HG02852 (cell line): ENCODE data around the gene DERA.
"Not testable (repeated sequence)": the region's sequence is repeated elsewhere in the genome, so short reads cannot be mapped to it uniquely, and the experiment has no call there.

Experiments
- ATAC-seq: cut with Tn5 transposase; IDR thresholded peaks from one replicate; pipeline ENCODE4 v1.9.1; 2021; ENCODE audit warnings: mild to moderate bottlenecking, moderate library complexity; ENCODE audit not compliant: unreplicated experiment

DERA gene

GRCh38 chr12:16057351-16057751 lies 146.2 kb downstream of the DERA start:
- not testable (repeated sequence) for ATAC-seq

GRCh38 chr12:16062611-16063010 lies 151.5 kb downstream of the DERA start:
- no peak for ATAC-seq

- ATAC-seq = no peak
Measured at GRCh38 chr12:16063726-16064125, 152.6 kb downstream of the DERA start.

- ATAC-seq = no peak
Measured at GRCh38 chr12:16070113-16070512, 159.0 kb downstream of the DERA start.

- no peak for ATAC-seq
Measured at GRCh38 chr12:16072678-16073077, 161.5 kb downstream of the DERA start.

- ATAC-seq = no peak
Measured at GRCh38 chr12:16074894-16075293, 163.8 kb downstream of the DERA start.

- ATAC-seq = no peak
Measured at GRCh38 chr12:16075887-16076286, 164.8 kb downstream of the DERA start.

GRCh38 chr12:16076557-16076956 lies 165.4 kb downstream of the DERA start:
- peak; percentile 73 for ATAC-seq

- ATAC-seq = no peak
Measured at GRCh38 chr12:16076970-16077522, 165.9 kb downstream of the DERA start.

- no peak for ATAC-seq
Measured at GRCh38 chr12:16086462-16086861, 175.3 kb downstream of the DERA start.

GRCh38 chr12:16086942-16087341 lies 175.8 kb downstream of the DERA start:
- ATAC-seq = no peak
